ENCODE measurements around the gene SAMD11. TPM values are rescaled to one million over a fixed set of nuclear protein-coding genes. Genes with fewer than 3 reads are reported as not detected.
"Not testable (repeated sequence)": the region's sequence is repeated elsewhere in the genome, so short reads cannot be mapped to it uniquely, and the experiment has no call there.

The SAMD11 gene, protein sequence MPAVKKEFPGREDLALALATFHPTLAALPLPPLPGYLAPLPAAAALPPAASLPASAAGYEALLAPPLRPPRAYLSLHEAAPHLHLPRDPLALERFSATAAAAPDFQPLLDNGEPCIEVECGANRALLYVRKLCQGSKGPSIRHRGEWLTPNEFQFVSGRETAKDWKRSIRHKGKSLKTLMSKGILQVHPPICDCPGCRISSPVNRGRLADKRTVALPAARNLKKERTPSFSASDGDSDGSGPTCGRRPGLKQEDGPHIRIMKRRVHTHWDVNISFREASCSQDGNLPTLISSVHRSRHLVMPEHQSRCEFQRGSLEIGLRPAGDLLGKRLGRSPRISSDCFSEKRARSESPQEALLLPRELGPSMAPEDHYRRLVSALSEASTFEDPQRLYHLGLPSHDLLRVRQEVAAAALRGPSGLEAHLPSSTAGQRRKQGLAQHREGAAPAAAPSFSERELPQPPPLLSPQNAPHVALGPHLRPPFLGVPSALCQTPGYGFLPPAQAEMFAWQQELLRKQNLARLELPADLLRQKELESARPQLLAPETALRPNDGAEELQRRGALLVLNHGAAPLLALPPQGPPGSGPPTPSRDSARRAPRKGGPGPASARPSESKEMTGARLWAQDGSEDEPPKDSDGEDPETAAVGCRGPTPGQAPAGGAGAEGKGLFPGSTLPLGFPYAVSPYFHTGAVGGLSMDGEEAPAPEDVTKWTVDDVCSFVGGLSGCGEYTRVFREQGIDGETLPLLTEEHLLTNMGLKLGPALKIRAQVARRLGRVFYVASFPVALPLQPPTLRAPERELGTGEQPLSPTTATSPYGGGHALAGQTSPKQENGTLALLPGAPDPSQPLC
- total RNA-seq (2021) (1.7 to 2.7 TPM (median 2.3 TPM) in 3 replicates), Bru-seq, nascent RNA (percentile 14 among the genes with signal in this experiment)
- long read RNA-seq, experiment 1, partial matches to known transcripts: 0 of 2 reads
- long read RNA-seq, experiment 1, other reads (novel, unspliced or antisense): 2 of 2 reads
- long read RNA-seq, experiment 2, partial matches to known transcripts: 0 of 1 reads
- long read RNA-seq, experiment 2, other reads (novel, unspliced or antisense): 1 of 1 reads
- long read RNA-seq, experiment 3: 0 reads

DNA sequence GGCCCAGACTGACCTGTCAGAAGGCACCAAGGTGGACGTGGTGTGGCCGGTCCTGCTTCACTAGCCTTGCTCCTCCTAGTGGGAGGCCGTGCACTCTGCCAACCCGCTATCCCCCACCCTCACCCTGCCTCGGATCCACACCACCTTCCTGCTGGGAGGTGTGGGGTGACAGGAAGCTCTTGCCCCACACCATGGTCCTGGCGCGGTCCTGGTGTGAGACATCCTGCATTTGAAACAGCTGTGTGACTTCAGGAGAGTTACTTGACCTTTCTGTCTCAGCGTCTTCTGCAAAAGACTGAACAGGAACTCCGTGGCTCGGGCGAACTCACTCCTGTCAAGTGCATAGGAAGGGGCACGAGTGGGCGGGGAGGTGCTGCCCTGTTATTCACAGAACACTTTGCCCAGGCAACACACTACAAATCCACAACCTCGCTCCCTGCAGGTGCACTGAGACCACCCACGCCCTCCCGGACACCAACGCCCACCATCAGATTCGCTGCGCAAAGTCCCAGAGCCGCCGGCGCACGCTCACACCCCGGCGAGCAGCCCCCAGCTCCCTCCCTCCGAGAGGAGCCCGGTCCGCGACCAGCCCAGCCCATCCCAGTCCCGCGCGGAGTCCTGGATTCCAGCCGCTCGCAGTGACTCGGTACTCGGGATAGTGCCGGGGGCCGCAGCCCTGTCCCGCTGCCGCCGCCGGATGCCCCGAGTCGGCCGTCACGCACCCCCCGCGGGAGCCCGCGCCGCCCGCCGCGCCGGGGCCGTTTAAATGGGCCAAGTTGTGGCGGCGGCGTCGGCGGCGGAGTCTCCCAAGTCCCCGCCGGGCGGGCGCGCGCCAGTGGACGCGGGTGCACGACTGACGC is at the start of gene SAMD11:
TSS of gene SAMD11 (plus strand) at position 793 of the 860 bp plus-strand sequence. CDS start 509 bp downstream, outside the sequence.
- CTCF ChIA-PET: interaction anchor here (1.3 to 2.5 kb wide), 6 partner anchors 8 to 54 kb away, joined by 3 to 11 read pairs (median 4); no protein-coding TSS in a partner anchor
- no peaks in the 10 kb centered on the region for H3K9me3 Mint-ChIP-seq
- ATAC-seq (peak; percentile 9), DNase-seq (ENCODE audit: low spot score) (peak; percentile 64)
- no peak within 1 kb of the TSS for H3K27ac Mint-ChIP-seq
- peak within 1 kb of the TSS; percentile 70 for H3K4me3 Mint-ChIP-seq
- H3K4me1 Mint-ChIP-seq: peaks cover 20% of the 10 kb centered on the region
- H3K36me3 Mint-ChIP-seq: no peaks in the 10 kb centered on the region
- POLR2A ChIA-PET: interaction anchor here (1.0 kb wide), 1 partner anchor 19 kb away, joined by 3 read pairs; no protein-coding TSS in a partner anchor
- TF ChIP-seq RORB (CRISPR knock-in tag; IDR thresholded peaks at IDR 0.05) (no peak), RELA (CRISPR knock-in tag; IDR thresholded peaks at IDR 0.05; ENCODE audit: borderline replicate concordance) (no peak), USF2 (CRISPR knock-in tag; IDR thresholded peaks at IDR 0.05) (no peak), ZNF317 (CRISPR knock-in tag; IDR thresholded peaks at IDR 0.05; ENCODE audit: borderline replicate concordance, low read depth) (no peak), CBFB (CRISPR knock-in tag; IDR thresholded peaks at IDR 0.05; ENCODE audit: low read depth) (no peak; the same call in 1 of the 2 replicates), TCF7 (CRISPR knock-in tag; IDR thresholded peaks at IDR 0.05; ENCODE audit: low read depth) (no peak), FOXJ3 (CRISPR knock-in tag; IDR thresholded peaks at IDR 0.05; ENCODE audit: borderline replicate concordance) (no peak), ZNF423 (CRISPR knock-in tag; IDR thresholded peaks at IDR 0.05) (no peak), HMGA2 (CRISPR knock-in tag; IDR thresholded peaks at IDR 0.05) (no peak), AR (CRISPR knock-in tag; IDR thresholded peaks at IDR 0.05) (no peak), MYBL2 (CRISPR knock-in tag; IDR thresholded peaks at IDR 0.05) (no peak), ZNF512 (CRISPR knock-in tag; IDR thresholded peaks at IDR 0.05; ENCODE audit: borderline replicate concordance) (no peak)
- H3K27me3 Mint-ChIP-seq (ENCODE audit: low read depth): peaks cover 91% of the 10 kb centered on the region

GRCh38 chr1:876428-877208 is 47.1 kb upstream of the SAMD11 start:
- H3K27me3 Mint-ChIP-seq (ENCODE audit: low read depth); DNase-seq (ENCODE audit: low spot score); H3K4me3 Mint-ChIP-seq; H3K27ac Mint-ChIP-seq; POLR2A ChIA-PET; H3K4me1 Mint-ChIP-seq; ATAC-seq; CTCF ChIA-PET; H3K9me3 Mint-ChIP-seq; H3K36me3 Mint-ChIP-seq: not testable (repeated sequence)

GRCh38 chr1:877209-877986 is 46.3 kb upstream of the SAMD11 start:
- DNase-seq (ENCODE audit: low spot score): not testable (repeated sequence)

DNA sequence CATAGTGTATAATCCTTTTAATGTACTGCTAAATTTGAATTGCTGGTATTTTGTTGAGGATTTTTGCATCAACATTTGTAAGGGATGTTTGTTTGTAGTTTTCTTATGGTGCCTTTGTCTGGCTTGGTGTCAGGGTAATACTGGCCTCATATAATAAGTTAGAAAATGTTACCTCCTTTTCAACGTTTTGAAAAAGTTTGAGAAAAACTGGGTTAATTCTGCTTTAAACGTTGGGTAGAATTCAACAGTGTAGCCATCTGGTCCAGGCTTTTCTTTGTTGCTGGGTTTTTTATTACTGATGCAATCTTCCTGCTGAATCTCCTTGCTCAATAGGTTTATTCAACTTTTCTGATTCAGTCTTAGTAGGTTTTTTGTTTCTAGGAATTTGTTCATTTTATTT is 43.2 kb upstream of the SAMD11 start:
- H3K27ac Mint-ChIP-seq; DNase-seq (ENCODE audit: low spot score); H3K9me3 Mint-ChIP-seq; ATAC-seq; H3K4me3 Mint-ChIP-seq; H3K36me3 Mint-ChIP-seq; H3K4me1 Mint-ChIP-seq; POLR2A ChIA-PET; CTCF ChIA-PET: not testable (repeated sequence)
- H3K27me3 Mint-ChIP-seq (ENCODE audit: low read depth): peaks cover 18% of the 10 kb centered on the region

More at GRCh38 chr1:877209-877986, 46.3 kb upstream of the SAMD11 start:
- ATAC-seq; H3K36me3 Mint-ChIP-seq; H3K27ac Mint-ChIP-seq; POLR2A ChIA-PET; H3K9me3 Mint-ChIP-seq; H3K4me1 Mint-ChIP-seq; H3K4me3 Mint-ChIP-seq; H3K27me3 Mint-ChIP-seq (ENCODE audit: low read depth): not testable (repeated sequence)
- CTCF ChIA-PET: interaction anchor here (1.0 kb wide), 1 partner anchor 27 kb away, joined by 4 read pairs; no protein-coding TSS in a partner anchor

GRCh38 chr1:880915-881314 is 42.8 kb upstream of the SAMD11 start:
- H3K4me1 Mint-ChIP-seq; ATAC-seq; H3K36me3 Mint-ChIP-seq; POLR2A ChIA-PET; DNase-seq (ENCODE audit: low spot score); H3K4me3 Mint-ChIP-seq; H3K27ac Mint-ChIP-seq; H3K9me3 Mint-ChIP-seq: not testable (repeated sequence)
- peaks cover 23% of the 10 kb centered on the region for H3K27me3 Mint-ChIP-seq (ENCODE audit: low read depth)
- CTCF ChIA-PET: interaction anchor here (1.6 kb wide), 1 partner anchor 11 kb away, joined by 3 read pairs; no protein-coding TSS in a partner anchor
